Esophagus muscularis mucosa (tissue), 4 donors: ENCODE measurements around the gene RNF175.

Source experiments
- EP300 ChIP-seq: sonication (generic); formaldehyde crosslinking; IDR thresholded peaks from one replicate; pipeline ENCODE4 v1.6.1; 2017; ENCODE audit warnings: antibody characterized with exemption
- POLR2A ChIP-seq: fragments of 450-650 bp; IDR thresholded peaks from one replicate; pipeline ENCODE4 v1.6.1; 2017; ENCODE audit warnings: antibody characterized with exemption, moderate library complexity, mild to moderate bottlenecking, low read depth
- POLR2AphosphoS5 ChIP-seq, 2 donors: sonication (generic); formaldehyde crosslinking; IDR thresholded peaks; one replicate each; pipeline ENCODE4 v1.6.1; 2017; ENCODE audit warnings: antibody characterized with exemption in 2 of 2
- TF ChIP-seq, protein P1 (sequence below), 3 experiments: fragments of 200-600 bp in 2 of 3; fragments of 450-650 bp in 1 of 3; sonication (generic) in 2 of 3; IDR thresholded peaks; one replicate each; pipeline ENCODE4 v1.5.1; 2017 to 2019; ENCODE audit warnings: antibody characterized with exemption in 3 of 3, mild to moderate bottlenecking in 2 of 3, moderate library complexity in 1 of 3

DNA sequence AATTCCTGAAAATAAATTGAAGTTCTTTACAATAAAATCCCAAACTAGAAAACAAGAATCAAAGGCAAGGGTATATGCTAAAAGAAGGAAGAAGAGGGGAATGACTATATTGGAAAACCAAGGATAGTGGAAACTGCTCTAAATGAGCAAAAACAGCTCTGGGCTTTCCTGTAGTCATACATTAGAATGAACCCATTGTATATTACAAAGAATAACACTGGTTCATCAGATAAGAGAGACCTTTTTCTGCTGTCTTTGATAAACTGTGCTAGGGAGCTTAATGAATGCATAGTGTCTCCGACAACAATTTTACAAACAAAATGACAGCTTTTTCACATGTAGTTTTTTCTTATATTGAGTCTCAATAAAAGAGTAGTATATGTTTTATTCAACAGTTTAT lies 49.1 kb downstream of the RNF175 start:
- TF ChIP-seq POLR2A (no peak), EP300 (no peak), POLR2AphosphoS5 (IDR thresholded peaks at IDR 0.05) (no peak)
- TF ChIP-seq, protein P1, sequence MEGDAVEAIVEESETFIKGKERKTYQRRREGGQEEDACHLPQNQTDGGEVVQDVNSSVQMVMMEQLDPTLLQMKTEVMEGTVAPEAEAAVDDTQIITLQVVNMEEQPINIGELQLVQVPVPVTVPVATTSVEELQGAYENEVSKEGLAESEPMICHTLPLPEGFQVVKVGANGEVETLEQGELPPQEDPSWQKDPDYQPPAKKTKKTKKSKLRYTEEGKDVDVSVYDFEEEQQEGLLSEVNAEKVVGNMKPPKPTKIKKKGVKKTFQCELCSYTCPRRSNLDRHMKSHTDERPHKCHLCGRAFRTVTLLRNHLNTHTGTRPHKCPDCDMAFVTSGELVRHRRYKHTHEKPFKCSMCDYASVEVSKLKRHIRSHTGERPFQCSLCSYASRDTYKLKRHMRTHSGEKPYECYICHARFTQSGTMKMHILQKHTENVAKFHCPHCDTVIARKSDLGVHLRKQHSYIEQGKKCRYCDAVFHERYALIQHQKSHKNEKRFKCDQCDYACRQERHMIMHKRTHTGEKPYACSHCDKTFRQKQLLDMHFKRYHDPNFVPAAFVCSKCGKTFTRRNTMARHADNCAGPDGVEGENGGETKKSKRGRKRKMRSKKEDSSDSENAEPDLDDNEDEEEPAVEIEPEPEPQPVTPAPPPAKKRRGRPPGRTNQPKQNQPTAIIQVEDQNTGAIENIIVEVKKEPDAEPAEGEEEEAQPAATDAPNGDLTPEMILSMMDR (IDR thresholded peaks at IDR 0.05): no peak
